Fibroblast of skin of back (primary cell): ENCODE data around the gene AASS. TPM values are rescaled to one million over a fixed set of nuclear protein-coding genes. Genes with fewer than 3 reads are reported as not detected.
"Not testable (repeated sequence)": the region's sequence is repeated elsewhere in the genome, so short reads cannot be mapped to it uniquely, and the experiment has no call there.

Experiments used
- DNase-seq: peaks from one replicate; pipeline ENCODE4 v3.0.0-alpha.2; 2013
- polyA plus RNA-seq, 2 experiments: library from polyadenylated mRNA; unstranded; fragments of 120-200 nt; gene quantifications; one replicate each; pipeline ENCODE4 v1.2.1, GENCODE V29; 2013; ENCODE audit not compliant: insufficient read length in 2 of 2

Gene AASS
- polyA plus RNA-seq (2013, experiment 1 of 2; ENCODE audit: insufficient read length), result 5.6 TPM
- polyA plus RNA-seq (2013, experiment 2 of 2; ENCODE audit: insufficient read length), result 10.6 TPM

DNA sequence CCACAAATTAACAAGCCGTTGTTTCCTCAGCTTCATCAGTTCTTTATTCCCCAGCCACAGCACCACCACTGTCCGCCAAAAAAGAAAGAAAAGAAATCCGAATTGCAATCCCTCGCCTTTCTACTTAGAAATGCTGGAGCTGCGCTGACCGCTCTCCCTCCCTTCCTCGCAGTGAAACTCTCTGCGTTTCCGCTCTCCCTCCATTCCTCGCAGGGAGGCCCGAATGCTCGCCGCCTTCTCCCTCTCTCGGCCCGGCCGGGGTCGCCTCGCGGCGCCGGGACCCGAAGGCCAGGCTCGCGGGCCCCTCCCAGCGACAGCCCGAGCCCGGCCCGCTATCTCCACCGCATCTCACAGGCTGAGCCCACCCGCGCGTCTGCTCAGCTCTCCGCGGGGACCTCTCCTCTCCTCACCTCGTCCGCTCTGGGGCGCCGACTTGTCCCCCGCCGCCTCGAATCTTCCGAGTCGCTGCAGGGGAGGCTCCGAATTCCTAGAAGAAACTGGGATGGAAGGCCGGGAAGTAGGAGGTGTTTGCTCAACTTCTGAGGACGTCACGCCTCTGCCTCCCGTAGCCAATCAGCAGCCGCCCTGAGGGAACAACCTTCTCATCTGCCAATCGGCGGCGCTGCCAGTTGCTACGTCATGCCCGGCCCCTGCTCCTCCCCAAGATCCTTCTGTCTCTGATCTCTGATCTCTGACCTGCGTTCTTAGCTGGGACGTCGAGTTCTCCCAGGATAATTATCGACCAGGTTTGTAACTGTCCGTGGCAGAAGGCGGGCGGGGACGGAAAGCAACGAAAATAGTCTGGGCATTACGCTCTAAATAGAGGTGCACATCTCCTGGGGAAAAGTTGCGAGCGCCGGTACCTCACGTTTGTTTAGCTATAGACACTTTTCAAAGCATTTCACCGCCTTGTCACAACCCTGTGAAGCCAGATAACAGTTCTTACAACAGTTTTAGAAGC, at the start of gene AASS:
Gene AASS (minus strand): TSS at position 499 of the 961 bp plus-strand sequence. CDS start 10,523 bp downstream, outside the sequence.
- peak; percentile 97 for DNase-seq

DNA sequence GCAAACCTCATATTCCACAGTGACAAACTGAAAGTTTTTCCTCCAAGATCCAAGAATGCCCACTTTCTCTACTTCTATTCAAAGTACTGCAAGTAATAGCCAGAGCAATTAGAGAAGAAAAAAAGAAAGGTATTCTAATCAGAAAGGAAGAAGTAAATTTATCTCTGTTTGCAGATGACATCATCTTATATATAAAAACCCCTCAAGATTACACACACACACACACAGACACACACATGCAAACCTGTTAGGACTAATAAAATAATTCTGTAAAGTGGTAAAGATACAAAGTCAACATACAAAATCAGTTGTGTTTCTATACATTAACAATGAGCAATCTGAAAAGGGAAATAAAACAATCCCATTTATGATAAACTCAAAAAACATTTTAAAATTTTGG, 44.7 kb upstream of the AASS start:
- DNase-seq, result no peak

GRCh38 chr7:122183106-122183505, 39.1 kb upstream of the AASS start:
- no peak for DNase-seq

DNA sequence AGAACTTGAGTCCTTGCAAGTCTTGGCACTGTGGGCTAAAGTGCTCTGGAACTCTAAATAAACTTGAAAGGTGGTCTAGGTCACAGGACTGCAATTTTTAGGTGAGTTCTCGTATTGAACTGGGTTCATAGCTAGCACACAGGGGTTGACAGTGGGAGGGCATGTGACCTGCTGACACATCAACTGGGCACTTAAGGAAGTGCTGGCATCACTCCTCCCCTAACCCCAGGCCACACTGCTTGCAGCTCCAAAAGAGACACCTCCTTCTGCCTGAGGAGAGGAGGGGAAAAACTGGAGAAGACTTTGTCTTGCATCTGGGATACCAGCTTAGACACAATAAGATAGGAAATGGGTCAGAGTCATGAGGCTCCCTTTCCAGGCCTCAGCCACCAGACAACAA, 38.0 kb upstream of the AASS start:
- no peak for DNase-seq

GRCh38 chr7:122172144-122172543, 28.1 kb upstream of the AASS start:
- not testable (repeated sequence) for DNase-seq

GRCh38 chr7:122166740-122167139, 22.7 kb upstream of the AASS start:
- peak; percentile 78 for DNase-seq

DNA sequence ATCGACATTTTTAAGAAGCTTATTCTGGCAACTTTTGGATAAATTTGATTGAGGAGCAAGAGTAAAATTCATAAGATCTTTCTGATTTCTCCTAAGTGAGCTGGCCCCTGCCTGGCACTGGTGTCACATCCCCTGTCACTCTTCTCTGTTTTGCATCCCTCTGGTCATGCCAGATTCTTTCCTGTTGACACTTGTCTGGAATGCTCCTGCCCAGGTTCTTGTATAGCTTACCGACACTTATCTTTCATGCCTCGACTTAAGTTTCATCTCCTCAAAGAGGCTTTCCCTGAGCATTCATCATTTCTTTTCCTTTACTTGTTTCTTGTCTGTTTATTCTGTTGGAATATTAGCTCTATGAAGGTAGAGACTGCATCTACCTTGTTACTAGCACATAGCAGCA, 22.2 kb upstream of the AASS start:
- DNase-seq, result no peak

DNA sequence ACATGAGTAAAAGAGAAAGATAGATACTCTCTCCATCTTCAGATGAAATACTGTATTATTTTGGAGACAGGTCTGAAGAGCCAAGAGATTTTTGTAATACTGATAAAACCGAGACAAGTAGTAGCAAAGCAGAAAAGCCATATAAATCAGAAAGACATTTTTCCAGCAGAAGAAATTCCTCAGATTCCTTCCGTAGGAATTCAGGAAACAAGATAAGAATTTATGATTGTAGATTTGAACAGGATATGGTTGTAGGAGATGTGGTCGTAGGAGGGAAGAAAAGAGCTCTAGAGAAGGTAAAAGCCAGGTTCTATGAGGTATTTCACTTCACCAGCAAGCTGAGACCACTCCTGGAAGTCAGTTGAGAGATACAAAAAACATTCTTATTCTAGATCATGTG, 17.6 kb upstream of the AASS start:
- DNase-seq, result peak; percentile 26

DNA sequence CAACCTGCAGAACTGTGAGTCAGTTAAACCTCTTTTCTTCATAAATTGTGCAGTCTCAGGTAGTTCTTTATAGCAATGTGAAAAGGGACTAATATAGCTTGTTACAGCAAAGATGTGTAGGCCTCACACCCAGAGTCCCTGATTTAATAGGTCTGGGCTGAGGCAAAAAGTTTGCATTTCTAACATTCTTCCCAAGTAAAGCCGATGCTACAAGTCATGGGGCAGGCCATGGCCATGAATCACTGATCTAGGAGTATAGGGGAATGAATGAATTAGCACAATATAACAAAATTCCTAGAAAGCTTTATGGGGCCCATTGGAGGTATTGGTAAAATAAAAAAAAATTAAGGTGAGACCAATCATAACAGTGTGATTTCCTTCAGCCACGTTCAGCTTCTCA, 11.5 kb upstream of the AASS start:
- peak; percentile 27 for DNase-seq

DNA sequence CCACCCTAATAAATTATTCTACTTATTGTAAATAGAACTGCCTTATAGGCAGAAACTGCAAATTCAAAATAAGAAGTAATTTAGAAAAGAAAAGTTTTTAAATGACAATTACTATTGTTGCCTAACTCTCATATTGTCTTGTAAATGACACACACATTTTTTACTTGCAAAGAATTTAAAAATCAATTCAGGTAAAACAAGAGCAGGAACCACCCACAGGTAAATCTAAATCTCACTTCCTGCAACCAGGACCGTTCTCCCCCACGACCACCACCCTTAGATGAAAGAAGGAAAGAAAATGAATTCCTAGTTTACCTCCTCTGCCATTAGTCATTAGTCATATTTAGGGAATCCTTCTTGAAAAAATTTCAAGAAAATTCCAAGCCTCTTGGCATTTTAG, 4.8 kb upstream of the AASS start:
- DNase-seq, result no peak

GRCh38 chr7:122148081-122148480, 4.0 kb upstream of the AASS start:
- DNase-seq, result no peak

DNA sequence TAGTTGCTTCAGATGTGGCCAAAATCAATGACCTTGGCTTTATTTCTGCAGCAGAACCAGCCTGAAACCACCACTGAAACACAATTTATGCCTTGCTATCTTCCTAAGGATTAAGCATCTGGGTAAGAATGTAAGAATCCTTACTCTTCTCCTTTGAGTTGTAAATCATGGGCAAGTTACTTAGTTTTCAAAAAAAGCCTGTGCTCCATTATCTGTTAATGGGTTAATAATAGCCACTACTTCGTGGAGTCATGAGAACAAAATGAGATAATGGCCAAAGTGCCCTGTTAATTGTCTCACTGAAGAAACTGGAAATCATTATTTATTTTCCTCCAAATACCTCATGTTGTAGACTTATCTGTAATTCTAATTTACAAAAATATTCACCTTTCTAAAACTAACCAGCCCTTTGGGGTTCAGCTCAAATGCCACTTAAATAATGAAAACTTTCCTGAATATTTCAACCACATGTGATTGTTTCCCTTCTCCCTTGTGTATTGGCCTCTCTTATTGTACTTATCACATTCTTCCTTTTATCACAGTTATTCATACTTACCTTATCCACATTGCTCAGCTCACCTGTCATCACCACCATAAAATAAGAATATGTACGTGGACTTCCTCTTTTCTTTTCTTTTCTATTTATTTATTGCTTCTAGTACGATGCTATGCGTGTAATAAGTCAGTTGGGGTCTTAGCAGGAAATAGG, 2.0 kb upstream of the AASS start:
- DNase-seq, result no peak

GRCh38 chr7:122143376-122143750, 686 bp downstream of the AASS start:
- DNase-seq, result peak; percentile 23

DNA sequence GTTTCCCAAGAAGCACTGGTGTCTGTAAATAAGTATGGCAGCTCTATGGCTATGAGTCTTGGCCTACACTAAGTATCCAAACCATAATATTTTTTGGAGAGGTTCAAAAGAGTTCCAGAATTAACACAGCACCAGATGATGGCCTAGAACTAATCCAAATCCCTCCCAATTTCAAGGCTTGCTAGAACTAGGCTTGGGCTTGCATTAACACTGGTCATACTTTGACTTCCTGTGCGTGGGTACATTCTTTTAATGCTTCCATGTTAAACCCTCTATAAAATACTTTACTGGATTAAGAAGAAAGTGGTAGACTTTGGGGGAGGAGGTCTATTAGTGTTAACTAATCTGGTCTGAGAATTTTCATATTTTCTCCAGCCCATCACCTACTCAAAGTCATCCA, 3.1 kb downstream of the AASS start:
- DNase-seq, result no peak

DNA sequence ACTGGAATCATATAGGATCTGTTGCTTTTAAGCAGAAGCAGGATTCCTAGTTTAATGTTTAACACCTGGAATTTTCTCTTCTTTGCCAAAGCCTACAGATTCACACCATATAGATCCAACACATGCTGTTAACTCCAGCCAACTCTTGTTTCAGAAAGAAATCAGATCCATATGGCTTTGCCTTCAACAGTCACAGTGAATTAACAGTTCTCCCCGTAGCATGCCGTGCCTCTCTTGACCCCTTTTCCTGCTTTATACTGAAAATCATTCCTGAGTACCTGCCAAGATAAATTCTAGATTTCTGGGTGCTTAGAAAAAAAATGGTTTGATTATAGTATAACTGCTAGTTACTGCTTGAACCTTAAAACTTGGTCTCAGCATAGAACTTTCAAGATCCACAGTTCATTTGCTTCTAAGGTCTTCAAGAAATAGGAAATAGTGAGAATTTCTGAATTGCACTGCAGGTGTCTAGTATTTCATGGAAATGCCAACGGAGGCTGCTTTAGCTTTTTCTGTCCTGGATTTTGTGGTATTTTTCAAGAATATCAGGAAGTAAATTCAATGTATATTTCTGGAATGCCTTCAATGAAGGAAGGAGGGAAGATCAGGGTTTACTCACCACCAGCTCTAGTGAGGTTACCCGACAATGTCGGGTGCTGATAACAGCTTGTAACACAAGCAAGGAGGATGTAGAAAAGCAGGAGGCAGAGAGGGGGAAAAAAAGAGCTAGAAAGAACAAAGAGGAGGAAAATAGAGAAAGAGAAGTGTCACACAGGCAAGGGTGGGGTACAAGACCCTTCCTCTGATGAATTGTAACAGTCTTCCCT, 6.6 kb downstream of the AASS start:
- peak; percentile 34 for DNase-seq

- peak; percentile 13 for DNase-seq
Observed at GRCh38 chr7:122136639-122137245, 7.3 kb downstream of the AASS start.

DNA sequence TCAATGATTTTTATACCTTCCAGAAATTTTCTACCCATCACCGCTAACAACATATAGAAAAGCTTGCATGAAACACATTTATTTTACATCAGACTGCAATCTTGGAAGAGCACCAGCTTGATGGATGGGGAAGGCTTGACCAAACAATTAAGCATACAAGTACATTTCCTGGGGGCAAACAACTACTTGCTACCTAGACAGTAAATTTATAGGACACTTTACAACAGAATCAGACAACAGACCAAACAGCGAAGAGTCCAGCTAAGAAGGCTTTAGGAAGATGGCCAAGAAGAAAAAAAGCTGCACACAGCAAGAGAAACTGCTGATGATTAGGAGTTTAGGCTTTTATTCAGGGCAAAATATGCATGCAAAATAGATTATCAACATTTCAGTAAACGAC, 8.0 kb downstream of the AASS start:
- no peak for DNase-seq

- no peak for DNase-seq
Observed at GRCh38 chr7:122135275-122135674, 8.8 kb downstream of the AASS start.

DNA sequence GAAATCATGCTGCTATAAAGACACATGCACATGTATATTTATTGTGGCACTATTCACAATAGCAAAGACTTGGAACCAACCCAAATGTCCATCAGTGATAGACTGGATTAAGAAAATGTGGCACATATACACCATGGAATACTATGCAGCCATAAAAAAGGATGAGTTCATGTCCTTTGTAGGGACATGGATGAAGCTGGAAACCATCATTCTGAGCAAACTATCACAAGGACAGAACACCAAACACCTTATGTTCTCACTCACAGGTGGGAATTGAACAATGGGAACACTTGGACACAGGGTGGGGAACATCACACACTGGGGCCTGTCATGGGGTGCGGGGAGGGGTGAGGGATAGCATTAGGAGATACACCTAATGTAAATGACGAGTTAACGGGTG, 9.3 kb downstream of the AASS start:
- DNase-seq, result not testable (repeated sequence)

DNA sequence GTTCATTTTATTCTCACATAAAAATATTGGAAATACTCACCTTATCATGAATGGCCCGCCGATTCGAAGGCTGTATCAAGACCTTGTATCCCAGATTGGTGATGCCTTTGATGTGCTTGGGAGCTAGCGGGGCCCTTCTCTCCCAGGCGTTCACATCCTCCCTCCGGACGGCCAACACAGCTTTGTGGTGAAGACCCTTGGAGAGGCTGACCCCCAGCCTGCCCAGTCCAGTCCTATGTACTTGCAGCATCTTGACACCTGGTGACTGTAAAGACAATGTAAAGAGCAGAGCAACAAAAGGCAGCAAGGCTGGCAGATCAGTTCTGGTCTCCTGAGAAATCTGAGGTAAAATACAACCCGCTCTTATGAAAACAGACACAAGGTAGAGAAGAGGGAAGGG, 10.6 kb downstream of the AASS start:
- no peak for DNase-seq

DNA sequence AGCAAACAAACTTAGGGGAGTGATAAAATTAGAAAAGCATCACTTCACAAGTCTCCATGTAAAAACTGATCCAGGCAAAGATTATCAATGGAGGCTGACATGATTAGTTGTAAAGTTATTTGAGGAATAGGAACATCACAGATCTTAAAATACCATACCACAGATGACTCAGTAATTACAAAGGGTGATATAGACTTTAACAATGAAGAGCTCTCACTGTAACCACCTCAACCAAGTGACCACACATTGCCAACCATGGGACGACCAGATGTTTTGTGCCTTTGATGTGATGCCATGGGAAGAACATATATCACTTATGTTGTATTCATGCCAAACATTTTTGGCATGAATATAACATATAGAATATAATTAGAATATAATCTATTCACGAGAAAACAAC, 11.7 kb downstream of the AASS start:
- DNase-seq, result peak; percentile 79

- peak; percentile 40 for DNase-seq
Observed at GRCh38 chr7:122123746-122124145, 20.3 kb downstream of the AASS start.
